SK-N-SH (cell line): ENCODE results near the gene SCN4A. TPM values are rescaled to one million over a fixed set of nuclear protein-coding genes. Genes with fewer than 3 reads are reported as not detected.

Experiments used
- CTCF ChIA-PET: fragments of 300-600, 350-600 bp; formaldehyde crosslinking; extraction: SDS; loops from one replicate; lab custom pipeline; 2021; lab: Yijun Ruan, JAX
- POLR2A ChIA-PET: fragments of 350-600 bp; sonication (Branson Sonifier 250); formaldehyde crosslinking; extraction: SDS; loops from one replicate; lab custom pipeline; 2020; ENCODE audit warnings: antibody characterized with exemption, inconsistent platforms; lab: Yijun Ruan, JAX
- DNase-seq: peaks from one replicate; pipeline ENCODE4 v3.0.0; 2012
- H2AFZ ChIP-seq: fragments of 200-600 bp; sonication (generic); 2 replicates; pipeline ENCODE4 v1.8.1; 2016; ENCODE audit warnings: antibody characterized with exemption, mild to moderate bottlenecking, low read depth
- H3F3A ChIP-seq: fragments of 200-600 bp; sonication (generic); replicated peaks from 2 replicates; pipeline ENCODE3; 2016; ENCODE audit warnings: antibody characterized with exemption, mild to moderate bottlenecking; ENCODE audit not compliant: insufficient read depth
- H3K27ac ChIP-seq, 2 experiments: fragments of 200-500 bp in 1 of 2; fragments of 200-600 bp in 1 of 2; sonication (Bioruptor generic) in 1 of 2; sonication (generic), shearing (Covaris generic) in 1 of 2; 2 replicates each; pipeline versions ENCODE4 v1.5.1 to v1.6.1; 2014 to 2016; ENCODE audit warnings: low read depth in 2 of 2, inconsistent platforms in 1 of 2, low read length in 1 of 2, mild to moderate bottlenecking in 1 of 2, mixed read lengths in 1 of 2
- H3K27me3 ChIP-seq: fragments of 200-600 bp; sonication (generic), shearing (Covaris generic); 2 replicates; pipeline ENCODE4 v1.6.1; 2016; ENCODE audit warnings: mixed run types; ENCODE audit not compliant: insufficient read depth
- H3K36me3 ChIP-seq, 2 experiments: fragments of 200-500 bp in 1 of 2; fragments of 200-600 bp in 1 of 2; sonication (Bioruptor generic) in 1 of 2; sonication (generic) in 1 of 2; replicated peaks in 1 of 2; 2 replicates each; pipeline versions ENCODE3 to v1.5.1; 2014 to 2016; ENCODE audit warnings: low read length in 1 of 2, mild to moderate bottlenecking in 1 of 2; ENCODE audit not compliant: insufficient read depth in 2 of 2, control insufficient read depth in 1 of 2
- H3K4me1 ChIP-seq, 2 experiments: fragments of 200-500 bp in 1 of 2; fragments of 200-600 bp in 1 of 2; sonication (Bioruptor generic) in 1 of 2; sonication (generic), shearing (Covaris generic) in 1 of 2; 2 replicates each; pipeline versions ENCODE4 v1.5.1 to v1.6.1; 2014 to 2016; ENCODE audit warnings: low read depth in 1 of 2, low read length in 1 of 2, mixed run types in 1 of 2; ENCODE audit not compliant: insufficient read depth in 2 of 2, control insufficient read depth in 1 of 2
- H3K4me2 ChIP-seq: fragments of 200-600 bp; sonication (generic), shearing (Covaris generic); 2 replicates; pipeline ENCODE4 v1.6.1; 2017; ENCODE audit warnings: mixed run types
- H3K4me3 ChIP-seq, 2 experiments: fragments of 200-500 bp in 1 of 2; fragments of 200-600 bp in 1 of 2; sonication (Bioruptor generic) in 1 of 2; sonication (generic), shearing (Covaris generic) in 1 of 2; 2 replicates each; pipeline versions ENCODE4 v1.5.1 to v1.8.1; 2014 to 2016; ENCODE audit warnings: low read depth in 2 of 2, inconsistent platforms in 1 of 2, low read length in 1 of 2, mild to moderate bottlenecking in 1 of 2, mixed read lengths in 1 of 2, moderate library complexity in 1 of 2
- H3K79me2 ChIP-seq: fragments of 200-600 bp; sonication (generic); 2 replicates; pipeline ENCODE4 v1.8.1; 2017; ENCODE audit warnings: mild to moderate bottlenecking; ENCODE audit not compliant: insufficient read depth
- H3K9ac ChIP-seq: fragments of 200-600 bp; sonication (generic); 2 replicates; pipeline ENCODE4 v1.6.1; 2017; ENCODE audit warnings: mixed run types
- H3K9me2 ChIP-seq: fragments of 200-600 bp; sonication (generic); 2 replicates; pipeline ENCODE4 v1.6.1; 2017; ENCODE audit warnings: mixed run types
- H3K9me3 ChIP-seq: fragments of 200-600 bp; sonication (generic); 2 replicates; pipeline ENCODE4 v1.6.1; 2017; ENCODE audit warnings: mixed run types, mild to moderate bottlenecking, moderate library complexity
- H4K20me1 ChIP-seq: fragments of 200-600 bp; sonication (generic); 2 replicates; pipeline ENCODE4 v1.6.1; 2017; ENCODE audit warnings: mild to moderate bottlenecking, mixed run types; ENCODE audit not compliant: insufficient read depth
- CHD2 ChIP-seq: fragments of 150-350 bp; IDR thresholded peaks from 2 replicates; pipeline ENCODE4 v1.6.1; 2018; ENCODE audit warnings: low read length; ENCODE audit not compliant: partially characterized antibody
- EZH2phosphoT487 ChIP-seq: fragments of 200-600 bp; sonication (generic); IDR thresholded peaks from 2 replicates; pipeline ENCODE4 v1.6.1; 2017; ENCODE audit warnings: low read depth, mixed run types, mild to moderate bottlenecking, antibody characterized with exemption, moderate library complexity, borderline replicate concordance
- FOXJ3 ChIP-seq: sonication (generic); formaldehyde crosslinking; IDR thresholded peaks from 2 replicates; pipeline ENCODE4 v1.5.1; 2020; ENCODE audit warnings: mild to moderate bottlenecking, missing genetic modification reagents
- JUND ChIP-seq: IDR thresholded peaks from 2 replicates; pipeline ENCODE4 v1.4.0; 2012
- NRF1 ChIP-seq: IDR thresholded peaks from 2 replicates; pipeline ENCODE4 v1.6.1; 2012; ENCODE audit warnings: low read depth, mild to moderate bottlenecking, low read length
- POLR2AphosphoS5 ChIP-seq: IDR thresholded peaks from 2 replicates; pipeline ENCODE4 v1.6.1; 2012; ENCODE audit warnings: low read depth, low read length
- RCOR1 ChIP-seq: fragments of 150-350 bp; IDR thresholded peaks from 2 replicates; pipeline ENCODE4 v1.6.1; 2017; ENCODE audit warnings: antibody characterized with exemption, low read length
- TEAD4 ChIP-seq: IDR thresholded peaks from 2 replicates; pipeline ENCODE4 v1.4.0; 2012; ENCODE audit warnings: mild to moderate bottlenecking, borderline replicate concordance; ENCODE audit not compliant: insufficient read depth
- WGBS: methylation state at CpG from one replicate; pipeline ENCODE4 v1.1.6; 2017; ENCODE audit warnings: low lambda C conversion rate; 5-methylcytosine and 5-hydroxymethylcytosine counted together
- polyA plus RNA-seq, 3 experiments: library from polyadenylated mRNA; depleted of rRNA; stranded (reverse); fragments of >200 nt; gene quantifications; 2 replicates each; pipeline ENCODE4 v1.2.3, GENCODE V29; 2012
- TF ChIP-seq, protein P1 (sequence below): fragments of 150-350 bp; IDR thresholded peaks from 2 replicates; pipeline ENCODE4 v1.6.1; 2017; ENCODE audit warnings: antibody characterized with exemption, low read length, low read depth, borderline replicate concordance
- TF ChIP-seq, protein P2 (sequence below): IDR thresholded peaks from 2 replicates; pipeline ENCODE4 v1.4.0; 2012; ENCODE audit warnings: low read depth, borderline replicate concordance

The SCN4A gene
- polyA plus RNA-seq, 1 of the 3 experiments (the other 2 are of a cell fraction): not detected

DNA sequence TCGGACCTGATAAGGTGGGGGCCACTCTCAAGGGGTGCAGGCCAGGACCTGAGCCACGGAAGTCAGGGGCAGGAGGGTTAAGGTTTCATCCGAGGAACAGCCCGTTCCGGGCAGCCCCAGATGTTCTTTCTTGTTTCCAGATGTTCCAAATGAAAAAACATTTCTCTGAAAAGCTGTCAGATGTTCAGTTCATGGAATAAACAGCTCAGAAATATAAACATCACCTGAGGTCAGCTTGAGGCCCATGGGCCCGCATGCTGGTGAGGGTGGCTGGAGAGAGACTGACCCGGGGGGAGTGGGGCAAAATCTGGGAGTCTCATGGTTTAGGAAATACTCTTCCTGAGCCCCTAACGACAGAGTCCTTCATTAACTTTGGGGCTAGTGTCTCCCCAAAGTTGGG is 39.1 kb downstream of the SCN4A start:
- Histone ChIP-seq H4K20me1 (no peaks in the 10 kb centered on the region), H2AFZ (no peak overlapping the region), H3F3A (no peaks in the 10 kb centered on the region), H3K9me3 (no peaks in the 10 kb centered on the region), H3K79me2 (no peaks in the 10 kb centered on the region), H3K36me3 (no peaks in the 10 kb centered on the region), H3K27ac (no peak overlapping the region), H3K4me3 (no peak overlapping the region), H3K4me1 (no peaks in the 10 kb centered on the region), H3K9me2 (no peaks in the 10 kb centered on the region), H3K27me3 (peaks cover 13% of the 10 kb centered on the region; the same call in 1 of the 2 replicates), H3K4me2 (no peak overlapping the region), H3K9ac (no peak overlapping the region)
- POLR2A ChIA-PET: no interaction called here
- DNase-seq: peak; percentile 26
- WGBS: 63% methylated on average over 8 of the region's 8 CpGs
- CTCF ChIA-PET: interaction anchor here (0.7 to 8.8 kb wide), 8 partner anchors 13 to 93 kb away, joined by 3 to 90 read pairs (median 7); partner anchors contain the start of genes CSHL1 and GH1
- TF ChIP-seq RCOR1 (no peak), FOXJ3 (no peak), JUND (no peak), TEAD4 (no peak), EZH2phosphoT487 (no peak), NRF1 (no peak), POLR2AphosphoS5 (no peak)
- TF ChIP-seq, protein P1, sequence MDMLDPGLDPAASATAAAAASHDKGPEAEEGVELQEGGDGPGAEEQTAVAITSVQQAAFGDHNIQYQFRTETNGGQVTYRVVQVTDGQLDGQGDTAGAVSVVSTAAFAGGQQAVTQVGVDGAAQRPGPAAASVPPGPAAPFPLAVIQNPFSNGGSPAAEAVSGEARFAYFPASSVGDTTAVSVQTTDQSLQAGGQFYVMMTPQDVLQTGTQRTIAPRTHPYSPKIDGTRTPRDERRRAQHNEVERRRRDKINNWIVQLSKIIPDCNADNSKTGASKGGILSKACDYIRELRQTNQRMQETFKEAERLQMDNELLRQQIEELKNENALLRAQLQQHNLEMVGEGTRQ: no peak

DNA sequence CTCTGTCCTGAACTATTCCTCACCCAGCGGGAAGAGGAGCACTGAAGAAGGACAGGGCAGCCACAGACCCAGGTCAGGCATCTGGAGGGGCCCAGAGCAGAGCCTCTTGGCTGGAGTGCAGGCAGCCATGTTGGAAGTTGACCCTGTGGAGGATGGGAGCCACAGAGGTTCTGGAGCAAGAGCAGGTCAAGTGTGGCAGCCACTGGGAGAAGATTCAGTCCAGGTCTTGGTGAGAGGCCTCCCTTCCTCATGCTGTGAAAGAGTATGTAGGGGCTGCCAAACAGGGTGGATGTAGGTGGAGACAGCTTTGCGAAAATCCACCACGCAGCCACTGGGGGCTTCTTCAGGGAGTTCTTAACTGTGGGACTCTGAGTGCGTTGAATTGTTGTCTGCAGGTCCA is 40.0 kb downstream of the SCN4A start:
- Histone ChIP-seq H3F3A (no peaks in the 10 kb centered on the region), H3K4me3 (no peak overlapping the region), H3K79me2 (no peaks in the 10 kb centered on the region), H3K9me3 (no peaks in the 10 kb centered on the region), H3K27ac (no peak overlapping the region), H3K4me1 (no peaks in the 10 kb centered on the region), H3K4me2 (no peak overlapping the region), H3K27me3 (peaks cover 13% of the 10 kb centered on the region; the same call in 1 of the 2 replicates), H3K9me2 (no peaks in the 10 kb centered on the region), H4K20me1 (no peaks in the 10 kb centered on the region), H3K9ac (no peak overlapping the region), H2AFZ (no peak overlapping the region), H3K36me3 (no peaks in the 10 kb centered on the region)
- DNase-seq: peak; percentile 22
- WGBS: 74% methylated on average over 4 of the region's 4 CpGs
- CTCF ChIA-PET: interaction anchor here (0.9 to 8.8 kb wide), 9 partner anchors 9 to 350 kb away, joined by 3 to 90 read pairs (median 5); partner anchors contain the start of genes CSHL1 and GH1
- no peak for TF ChIP-seq CHD2
- TF ChIP-seq, protein P2, sequence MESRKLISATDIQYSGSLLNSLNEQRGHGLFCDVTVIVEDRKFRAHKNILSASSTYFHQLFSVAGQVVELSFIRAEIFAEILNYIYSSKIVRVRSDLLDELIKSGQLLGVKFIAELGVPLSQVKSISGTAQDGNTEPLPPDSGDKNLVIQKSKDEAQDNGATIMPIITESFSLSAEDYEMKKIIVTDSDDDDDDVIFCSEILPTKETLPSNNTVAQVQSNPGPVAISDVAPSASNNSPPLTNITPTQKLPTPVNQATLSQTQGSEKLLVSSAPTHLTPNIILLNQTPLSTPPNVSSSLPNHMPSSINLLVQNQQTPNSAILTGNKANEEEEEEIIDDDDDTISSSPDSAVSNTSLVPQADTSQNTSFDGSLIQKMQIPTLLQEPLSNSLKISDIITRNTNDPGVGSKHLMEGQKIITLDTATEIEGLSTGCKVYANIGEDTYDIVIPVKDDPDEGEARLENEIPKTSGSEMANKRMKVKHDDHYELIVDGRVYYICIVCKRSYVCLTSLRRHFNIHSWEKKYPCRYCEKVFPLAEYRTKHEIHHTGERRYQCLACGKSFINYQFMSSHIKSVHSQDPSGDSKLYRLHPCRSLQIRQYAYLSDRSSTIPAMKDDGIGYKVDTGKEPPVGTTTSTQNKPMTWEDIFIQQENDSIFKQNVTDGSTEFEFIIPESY: no peak
- POLR2A ChIA-PET: no interaction called here
